GM19240 (cell line): Measurements from ENCODE around the gene FCHO2.

Experiments used
- DNase-seq: peaks from one replicate; pipeline ENCODE4 v3.0.0; 2011; ENCODE audit warnings: low spot score; ENCODE audit not compliant: insufficient read length

The FCHO2 gene

GRCh38 chr5:73110190-73110589 lies 154.3 kb downstream of the FCHO2 start:
- no peak for DNase-seq

GRCh38 chr5:73111536-73111935 lies 155.7 kb downstream of the FCHO2 start:
- no peak for DNase-seq

DNA sequence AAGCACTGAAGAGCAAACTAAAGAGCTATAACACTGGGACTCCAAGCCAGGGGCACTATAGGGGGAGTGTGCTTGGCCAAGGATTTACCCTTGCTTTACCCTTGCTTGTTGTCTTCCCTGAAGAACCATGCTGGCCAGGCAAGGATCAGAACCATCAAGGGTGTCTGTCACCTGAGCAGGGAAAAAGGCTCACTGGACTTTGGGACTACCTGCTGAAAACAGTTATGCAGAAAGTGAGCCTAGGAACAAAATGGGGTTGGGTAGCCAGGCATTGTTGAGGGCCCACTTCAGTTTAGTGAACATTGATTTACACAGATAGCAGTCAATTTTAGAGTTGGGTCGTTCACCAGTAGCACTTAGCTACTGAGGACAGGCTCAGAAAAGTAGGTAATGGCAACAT lies 156.5 kb downstream of the FCHO2 start:
- no peak for DNase-seq

DNA sequence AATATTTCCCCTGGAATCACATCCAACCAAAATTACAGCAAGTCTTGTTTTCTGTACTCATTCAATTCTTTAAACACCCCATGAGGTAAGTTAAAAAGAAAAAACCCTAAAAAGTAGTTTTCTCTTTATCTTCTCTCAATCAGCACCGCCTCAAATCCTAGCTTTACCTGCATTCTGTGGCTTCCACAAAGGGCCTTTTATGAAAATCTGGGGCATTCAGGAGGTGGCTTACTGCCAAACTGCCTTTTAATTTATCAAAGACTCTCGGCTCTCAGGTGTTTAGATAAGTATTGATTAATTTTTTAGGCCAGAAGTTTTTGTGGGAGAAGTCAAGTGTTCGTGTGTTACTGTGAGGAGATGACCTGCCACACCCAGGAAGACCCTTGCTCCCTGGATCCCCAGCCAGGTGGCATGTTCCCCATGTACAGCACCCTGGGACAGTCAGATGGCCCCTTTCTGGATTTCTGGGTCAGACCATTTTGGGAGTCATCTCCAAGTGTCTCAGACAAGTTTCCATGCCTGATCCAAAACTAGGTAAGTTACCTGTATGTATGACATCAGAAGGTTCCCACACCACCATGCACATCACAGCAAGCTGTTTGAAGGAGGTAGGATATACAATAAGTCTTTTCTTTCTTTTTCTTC lies 158.3 kb downstream of the FCHO2 start:
- DNase-seq: no peak

DNA sequence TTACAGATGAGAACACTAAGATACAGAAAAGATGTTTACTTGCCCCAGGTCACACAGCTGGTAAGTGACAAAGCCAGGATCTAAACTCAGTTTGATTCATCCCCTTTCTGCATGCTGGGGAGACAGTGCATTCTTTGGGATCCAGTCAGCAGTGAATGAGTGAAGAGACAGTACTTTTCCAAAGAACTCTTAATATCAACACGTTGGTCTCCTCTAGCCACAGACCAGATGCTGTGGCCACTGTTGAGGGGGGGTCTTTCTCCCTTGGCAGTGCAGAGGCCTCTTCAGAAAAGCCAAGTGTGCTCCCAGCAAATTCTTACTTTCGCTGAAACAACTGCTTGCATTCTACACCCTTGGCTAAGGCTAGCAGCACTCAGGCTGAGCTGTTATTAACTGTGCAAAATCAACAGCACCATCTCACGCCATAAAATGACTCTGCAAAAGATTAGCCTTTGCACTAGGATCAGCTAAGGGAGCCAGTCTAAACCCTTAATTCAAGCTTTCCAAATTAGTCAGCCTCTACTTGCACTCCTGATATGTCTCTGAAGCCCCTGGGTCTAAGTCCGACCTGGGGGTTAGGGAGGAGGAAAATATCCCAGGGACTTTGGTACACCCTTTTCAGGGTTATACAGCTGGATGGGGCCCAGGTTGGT lies 159.7 kb downstream of the FCHO2 start:
- DNase-seq: no peak

DNA sequence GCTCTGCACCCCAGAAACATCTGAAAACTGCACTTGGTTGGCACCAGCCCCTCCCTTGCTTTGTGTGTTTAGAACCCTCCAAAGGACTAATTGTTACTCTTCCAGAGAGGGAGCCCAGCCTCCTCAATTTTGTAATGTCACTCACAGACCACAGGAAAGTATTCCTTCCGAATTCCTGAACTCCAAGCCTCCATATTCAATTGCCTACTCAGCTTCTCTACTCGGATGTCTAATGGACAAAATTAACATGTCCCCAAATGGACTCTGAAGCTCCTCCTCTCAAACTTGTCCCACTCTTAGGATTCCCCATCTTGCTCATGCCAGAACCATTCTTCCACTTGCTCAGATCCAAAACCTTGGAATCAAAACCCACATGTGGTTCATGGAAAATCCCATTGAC lies 160.7 kb downstream of the FCHO2 start:
- no peak for DNase-seq

DNA sequence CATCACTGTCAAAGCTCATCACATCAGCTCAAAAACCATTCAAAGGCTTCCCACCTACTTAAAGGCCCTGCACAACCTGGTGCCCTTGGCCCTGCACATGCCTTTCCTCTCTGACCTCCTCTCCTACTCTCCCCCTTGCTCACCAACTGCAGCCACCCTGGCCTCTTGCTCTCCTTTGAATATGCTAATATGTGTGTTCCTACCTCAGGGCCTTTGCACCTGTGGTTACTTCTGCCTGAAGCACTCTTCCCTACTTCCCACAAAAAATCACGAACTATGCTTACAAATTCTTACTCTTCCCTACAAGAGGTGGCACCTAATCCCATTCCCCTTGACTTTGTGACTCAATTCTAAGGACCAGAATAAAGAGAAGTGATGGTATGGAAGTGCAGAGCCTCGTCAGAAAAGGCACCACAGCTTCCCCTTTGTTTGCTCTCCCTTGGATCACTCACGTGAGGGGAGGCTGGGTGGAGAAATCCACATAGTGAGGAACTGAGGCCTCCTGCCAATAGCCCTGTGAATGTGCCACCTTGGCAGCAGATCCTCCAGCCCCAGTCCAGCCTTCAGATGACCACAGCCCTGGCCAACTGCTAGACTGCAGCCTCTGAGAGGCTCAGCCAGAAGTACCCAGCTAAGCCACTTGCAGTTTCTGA lies 161.4 kb downstream of the FCHO2 start:
- no peak for DNase-seq

DNA sequence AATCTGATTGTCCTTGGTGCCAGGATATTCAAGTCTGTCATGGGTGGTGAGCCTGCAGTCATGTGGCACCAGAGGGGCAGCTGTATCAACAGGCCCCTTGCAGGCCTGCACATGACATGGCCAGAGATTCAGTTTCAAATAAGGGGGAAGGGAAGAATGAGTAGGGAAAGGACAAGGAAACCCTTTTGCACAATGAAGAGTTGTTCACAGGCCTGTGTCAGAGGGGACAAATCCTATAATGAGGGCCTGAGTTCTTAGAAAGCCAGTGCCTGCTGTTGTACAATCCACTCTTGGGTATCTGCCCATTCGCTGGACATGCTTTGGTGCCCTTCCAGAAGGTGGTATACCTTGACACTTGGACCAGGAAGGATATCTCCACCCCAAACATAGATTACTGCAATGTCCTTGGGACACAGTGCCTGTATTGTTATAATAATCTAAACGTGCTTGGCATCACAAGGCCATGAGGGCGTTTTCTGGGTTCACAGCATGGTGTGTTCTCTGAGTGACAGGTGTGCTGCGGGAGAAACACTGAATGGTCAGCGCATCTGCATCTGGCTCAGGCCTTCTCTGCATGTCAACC lies 162.6 kb downstream of the FCHO2 start:
- DNase-seq: no peak

- DNase-seq: no peak
Observed at GRCh38 chr5:73119451-73120157, 163.8 kb downstream of the FCHO2 start.

DNA sequence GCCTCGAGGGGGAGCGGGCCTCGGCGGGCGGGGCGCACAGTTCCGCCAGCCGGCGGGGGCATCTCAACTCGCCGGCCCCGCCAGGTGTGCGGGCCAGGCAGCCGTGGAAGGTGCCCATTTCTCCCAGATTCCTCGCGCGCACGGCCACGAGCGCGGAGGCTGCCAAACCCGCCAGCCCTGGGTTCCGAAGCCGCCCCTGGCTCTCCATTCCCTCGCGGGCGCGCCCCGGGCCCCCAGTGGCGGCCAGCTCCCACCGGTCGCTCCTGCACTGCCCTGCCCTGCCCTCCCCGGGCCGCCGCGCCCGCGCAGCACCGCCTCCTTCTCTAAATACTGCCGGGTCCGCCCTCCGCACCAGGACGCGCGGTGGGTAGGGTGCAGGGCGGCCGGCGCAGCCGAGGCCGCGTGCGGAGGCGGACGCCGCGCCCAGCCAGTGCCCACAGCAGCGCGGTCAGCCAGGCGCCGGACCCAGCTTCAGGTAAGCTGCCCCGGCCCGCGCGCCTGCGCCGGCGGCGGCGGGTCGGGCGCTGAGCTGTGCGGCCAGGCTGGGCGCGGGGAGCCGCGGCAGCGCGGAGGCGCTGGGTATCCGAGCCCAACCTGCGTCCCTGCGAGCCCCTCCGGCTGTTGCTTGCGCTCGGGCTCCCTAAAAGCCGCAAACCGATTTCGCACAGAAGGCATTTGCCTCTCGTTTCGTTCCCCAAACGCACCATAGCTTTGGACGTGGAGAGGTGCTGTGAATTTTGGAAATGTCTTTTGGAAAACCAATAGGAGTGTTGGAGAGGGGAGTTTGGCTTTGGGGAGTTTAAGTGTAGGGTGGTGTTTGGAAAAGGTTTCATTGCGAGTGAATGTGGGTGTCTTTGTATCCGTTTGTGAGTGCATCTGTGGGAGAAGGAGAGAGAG lies 164.6 kb downstream of the FCHO2 start, which contains the start of gene TMEM171:
Gene TMEM171 (plus strand): TSS at position 354 of the 897 bp plus-strand sequence. CDS start 2,799 bp downstream, outside the sequence.
- DNase-seq: no peak

DNA sequence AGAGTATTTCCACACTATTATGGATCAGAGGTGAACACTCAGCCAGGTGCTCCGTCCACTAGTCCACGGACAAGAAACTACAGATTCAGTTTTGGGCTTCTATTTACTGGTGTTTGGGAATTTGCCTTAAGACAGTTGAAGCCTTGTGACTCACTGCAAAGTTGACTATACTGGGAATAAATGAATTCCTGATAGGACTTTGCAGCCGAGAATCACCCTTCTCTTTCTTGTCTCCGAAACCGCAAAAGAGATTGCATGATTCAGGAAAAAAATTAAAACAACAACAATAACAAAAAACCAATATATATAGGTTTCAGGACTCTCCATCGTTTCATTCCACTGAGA lies 165.2 kb downstream of the FCHO2 start:
- no peak for DNase-seq

DNA sequence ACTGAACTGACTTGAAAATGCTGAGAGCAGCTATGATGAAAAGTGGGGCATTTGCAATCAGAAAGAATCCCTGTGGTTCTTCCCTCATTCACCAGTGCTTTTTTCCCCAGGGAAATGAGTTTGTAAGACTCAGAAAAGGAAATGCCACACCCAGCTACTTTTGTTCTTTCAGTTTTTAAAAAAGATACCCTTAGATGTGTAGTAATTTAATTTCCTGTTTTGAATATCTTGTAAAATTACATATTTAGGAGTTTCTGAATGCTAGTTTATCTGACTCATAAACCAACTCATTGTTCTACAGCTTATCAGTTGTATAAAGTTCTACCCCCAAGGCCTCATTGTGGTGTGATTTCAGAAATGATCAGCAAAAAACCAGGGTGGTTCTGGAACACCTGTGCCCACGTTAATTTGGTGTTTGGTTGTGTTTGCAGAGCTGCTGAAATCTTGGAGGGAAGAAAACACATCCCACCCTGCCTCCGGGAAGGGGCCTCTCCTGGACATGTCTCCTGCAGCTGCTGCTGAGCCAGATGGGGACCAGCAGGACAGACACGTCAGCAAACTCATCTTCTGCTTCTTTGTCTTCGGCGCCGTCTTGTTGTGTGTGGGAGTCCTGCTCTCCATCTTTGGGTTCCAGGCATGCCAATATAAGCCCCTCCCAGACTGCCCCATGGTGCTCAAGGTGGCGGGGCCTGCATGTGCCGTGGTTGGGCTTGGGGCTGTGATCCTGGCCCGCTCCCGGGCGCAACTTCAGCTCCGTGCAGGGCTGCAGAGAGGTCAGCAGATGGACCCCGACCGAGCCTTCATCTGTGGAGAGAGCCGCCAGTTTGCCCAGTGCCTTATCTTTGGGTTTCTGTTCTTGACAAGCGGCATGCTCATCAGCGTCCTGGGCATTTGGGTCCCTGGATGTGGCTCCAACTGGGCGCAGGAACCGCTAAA lies 167.3 kb downstream of the FCHO2 start:
- no peak for DNase-seq

- DNase-seq: no peak
Observed at GRCh38 chr5:73125289-73125688, 169.4 kb downstream of the FCHO2 start.

DNA sequence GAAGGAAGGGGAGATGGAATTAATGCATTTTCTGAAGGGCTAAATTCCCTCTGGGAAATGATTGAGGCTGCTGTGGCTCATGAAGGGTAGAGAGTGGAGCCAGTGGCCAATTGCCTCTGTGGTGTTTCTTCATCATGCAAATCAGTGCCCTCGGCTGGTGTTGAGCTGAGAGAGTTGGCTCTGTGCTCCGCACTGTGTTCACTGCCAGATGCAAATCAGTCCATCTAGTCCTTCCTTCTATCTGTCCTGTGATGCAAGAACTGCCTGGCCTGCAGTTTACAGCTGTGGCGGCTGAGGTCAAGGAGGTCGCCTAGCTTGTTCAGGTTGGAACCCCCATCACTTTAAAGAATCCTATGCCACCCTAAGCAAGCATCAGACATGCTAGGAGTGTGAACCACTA lies 170.5 kb downstream of the FCHO2 start:
- no peak for DNase-seq

DNA sequence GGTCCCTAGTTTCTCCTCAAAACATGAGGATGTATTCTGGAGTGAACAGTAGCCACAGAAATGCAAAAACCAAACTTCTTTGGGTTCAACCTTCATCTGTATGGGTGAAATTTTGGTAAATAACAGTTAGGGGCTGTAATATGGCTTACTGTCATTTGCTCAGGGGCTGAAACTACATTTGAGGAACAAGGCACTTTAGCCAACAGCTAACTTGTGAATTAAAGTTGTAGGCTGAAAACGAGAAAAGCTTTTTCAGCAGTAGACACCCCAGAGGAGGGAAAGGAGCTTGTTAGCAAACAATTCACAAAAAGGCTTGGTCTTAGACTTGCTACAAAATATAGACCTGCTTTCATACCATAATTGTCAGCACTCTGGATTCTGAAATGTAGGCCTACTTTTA lies 171.1 kb downstream of the FCHO2 start:
- no peak for DNase-seq

- no peak for DNase-seq
Observed at GRCh38 chr5:73129143-73129542, 173.3 kb downstream of the FCHO2 start.

DNA sequence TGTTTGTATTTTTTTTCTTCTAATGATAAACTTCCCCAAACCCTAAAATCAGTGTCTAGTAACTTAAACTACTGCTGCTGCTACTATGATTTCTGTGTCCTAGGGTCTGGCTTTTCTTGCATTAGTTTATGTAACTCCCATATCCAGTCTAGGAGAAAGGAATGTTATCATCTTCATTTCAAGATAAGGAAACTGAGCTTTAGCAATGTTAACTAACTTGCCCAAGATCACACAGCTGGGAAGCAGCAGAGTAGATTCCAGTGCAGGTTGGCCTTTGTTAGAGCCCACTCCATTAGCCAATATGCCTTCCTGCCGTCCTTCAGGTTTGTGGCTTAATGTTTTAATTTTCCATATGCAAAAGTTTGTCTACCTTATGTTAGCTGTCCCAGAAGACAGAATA lies 175.0 kb downstream of the FCHO2 start:
- no peak for DNase-seq

GRCh38 chr5:73131711-73132425 lies 176.0 kb downstream of the FCHO2 start:
- DNase-seq: no peak

DNA sequence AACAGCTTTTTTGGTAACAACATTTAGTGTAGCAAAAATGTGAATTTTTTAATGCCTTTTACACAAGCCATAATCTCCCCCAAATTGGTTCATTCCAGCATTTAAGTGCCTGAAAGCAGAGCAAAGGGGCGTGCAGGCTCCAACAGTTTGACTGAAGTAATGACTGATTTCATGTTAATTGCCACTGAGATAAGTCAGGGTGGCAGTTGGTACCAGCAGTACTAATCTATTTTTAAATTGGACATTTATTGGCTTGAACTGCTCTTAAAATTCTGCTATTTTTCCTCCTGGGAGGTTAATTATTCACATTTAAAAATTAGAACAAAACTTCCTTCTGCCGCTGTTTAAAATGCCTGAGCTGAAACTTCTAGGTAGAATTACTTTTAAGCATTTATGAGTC lies 176.9 kb downstream of the FCHO2 start:
- DNase-seq: no peak
